Erythroblast (primary cell): ENCODE data around the gene KLHL29.

Experiments
- GATA1 ChIP-seq: IDR thresholded peaks from 2 replicates; pipeline ENCODE4 v1.6.1; 2011; ENCODE audit warnings: low read depth, mild to moderate bottlenecking, control low read depth, low read length, moderate library complexity
- POLR2A ChIP-seq: IDR thresholded peaks from 2 replicates; pipeline ENCODE4 v1.6.1; 2011; ENCODE audit warnings: mild to moderate bottlenecking, low read length

DNA sequence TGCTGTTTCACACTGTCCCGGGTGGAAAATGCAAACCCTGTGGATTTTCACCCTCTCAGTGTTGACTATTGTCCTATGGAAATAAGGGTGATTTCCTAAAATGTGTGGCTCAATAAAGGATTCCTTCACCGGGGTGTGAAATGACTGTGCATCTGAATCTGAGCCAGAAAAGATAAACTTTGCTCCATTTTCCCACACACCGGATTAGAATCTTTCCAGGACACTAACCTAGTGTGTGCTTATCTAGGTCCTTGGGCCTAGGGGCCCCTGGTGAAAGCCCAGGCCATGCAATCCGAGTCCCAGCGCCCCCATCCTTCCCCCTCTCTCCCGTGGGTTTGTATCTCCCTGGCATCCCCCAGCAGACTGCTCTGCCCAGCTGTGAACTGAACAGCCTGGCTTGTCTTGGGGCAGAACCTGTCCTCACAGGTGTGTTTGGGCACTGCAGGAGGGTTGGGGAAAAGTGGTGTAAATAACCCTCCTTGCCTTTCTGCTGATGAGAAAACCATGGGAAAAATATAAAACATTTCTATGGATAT, 17.3 kb downstream of the KLHL29 start:
- TF ChIP-seq POLR2A (no peak), GATA1 (no peak)
